Hepatocyte (in vitro differentiated cells): ENCODE results near the gene SKIDA1. TPM values are rescaled to one million over a fixed set of nuclear protein-coding genes. Genes with fewer than 3 reads are reported as not detected.

Source experiments
- DNase-seq: peaks from one replicate; pipeline ENCODE4 v3.0.0-alpha.2; 2016; ENCODE audit warnings: low spot score
- H2AFZ ChIP-seq: fragments of 200-600 bp; sonication (generic); 2 replicates; pipeline ENCODE4 v1.6.0; 2016; ENCODE audit warnings: antibody characterized with exemption, mild to moderate bottlenecking
- H3K27ac ChIP-seq: fragments of 200-600 bp; sonication (generic); 2 replicates; pipeline ENCODE4 v1.5.1; 2016; ENCODE audit warnings: mild to moderate bottlenecking
- H3K27me3 ChIP-seq: fragments of 200-600 bp; sonication (generic); 2 replicates; pipeline ENCODE4 v1.6.1; 2016
- H3K36me3 ChIP-seq: fragments of 200-600 bp; sonication (generic); replicated peaks from 2 replicates; pipeline ENCODE4 v1.5.1; 2016; ENCODE audit warnings: low read depth; ENCODE audit not compliant: insufficient read depth
- H3K4me1 ChIP-seq: fragments of 200-600 bp; sonication (generic); 2 replicates; pipeline ENCODE4 v1.5.1; 2016; ENCODE audit warnings: mild to moderate bottlenecking, moderate library complexity; ENCODE audit not compliant: insufficient read depth
- H3K4me2 ChIP-seq: fragments of 200-600 bp; sonication (generic); 2 replicates; pipeline ENCODE4 v1.6.0; 2016
- H3K4me3 ChIP-seq: fragments of 200-600 bp; sonication (generic); 2 replicates; pipeline ENCODE4 v1.5.1; 2016; ENCODE audit warnings: mild to moderate bottlenecking
- H3K79me2 ChIP-seq: fragments of 200-600 bp; sonication (generic); 2 replicates; pipeline ENCODE4 v1.6.0; 2017; ENCODE audit warnings: mild to moderate bottlenecking
- H3K9me2 ChIP-seq: fragments of 200-600 bp; sonication (generic); replicated peaks from 2 replicates; pipeline ENCODE4 v1.6.0; 2017; ENCODE audit warnings: mild to moderate bottlenecking; ENCODE audit not compliant: insufficient read depth
- H3K9me3 ChIP-seq: fragments of 200-600 bp; sonication (generic); 2 replicates; pipeline ENCODE4 v1.5.1; 2016; ENCODE audit warnings: low read depth, mild to moderate bottlenecking
- H4K20me1 ChIP-seq: fragments of 200-600 bp; sonication (generic); 2 replicates; pipeline ENCODE4 v1.6.0; 2016; ENCODE audit warnings: mild to moderate bottlenecking; ENCODE audit not compliant: insufficient read depth, poor library complexity, severe bottlenecking
- CTCF ChIP-seq: fragments of 200-600 bp; sonication (generic); IDR thresholded peaks from 2 replicates; pipeline ENCODE4 v1.5.1; 2016; ENCODE audit warnings: antibody characterized with exemption, mild to moderate bottlenecking; ENCODE audit not compliant: poor library complexity
- EZH2 ChIP-seq: fragments of 200-600 bp; sonication (generic); IDR thresholded peaks from 2 replicates; pipeline ENCODE4 v1.6.1; 2016; ENCODE audit warnings: antibody characterized with exemption, mild to moderate bottlenecking, borderline replicate concordance
- EZH2phosphoT487 ChIP-seq: fragments of 200-600 bp; sonication (generic); IDR thresholded peaks from one replicate; pipeline ENCODE4 v1.6.1; 2018; ENCODE audit warnings: antibody characterized with exemption, mild to moderate bottlenecking, low read depth, moderate library complexity; ENCODE audit not compliant: unreplicated experiment, severe bottlenecking
- WGBS: methylation state at CpG from one replicate; pipeline ENCODE4 v1.1.6; 2016; ENCODE audit warnings: low lambda C conversion rate; ENCODE audit errors: missing lambda C conversion rate; 5-methylcytosine and 5-hydroxymethylcytosine counted together
- polyA plus RNA-seq: library from polyadenylated mRNA; unstranded; fragments of >200 nt; fragmentation: Nextera tagmentation; extraction: Ambion mirVana; gene quantifications from 2 replicates; pipeline ENCODE4 v1.2.1, GENCODE V29; 2016
- total RNA-seq: library from RNA; depleted of rRNA; stranded (reverse); fragments of >200 nt; gene quantifications from 2 replicates; pipeline ENCODE4 v1.2.3, GENCODE V29; 2014

Gene SKIDA1
- total and polyA plus RNA-seq, 2 experiments from 2014 or later = 0.68 to 2.3 TPM

DNA sequence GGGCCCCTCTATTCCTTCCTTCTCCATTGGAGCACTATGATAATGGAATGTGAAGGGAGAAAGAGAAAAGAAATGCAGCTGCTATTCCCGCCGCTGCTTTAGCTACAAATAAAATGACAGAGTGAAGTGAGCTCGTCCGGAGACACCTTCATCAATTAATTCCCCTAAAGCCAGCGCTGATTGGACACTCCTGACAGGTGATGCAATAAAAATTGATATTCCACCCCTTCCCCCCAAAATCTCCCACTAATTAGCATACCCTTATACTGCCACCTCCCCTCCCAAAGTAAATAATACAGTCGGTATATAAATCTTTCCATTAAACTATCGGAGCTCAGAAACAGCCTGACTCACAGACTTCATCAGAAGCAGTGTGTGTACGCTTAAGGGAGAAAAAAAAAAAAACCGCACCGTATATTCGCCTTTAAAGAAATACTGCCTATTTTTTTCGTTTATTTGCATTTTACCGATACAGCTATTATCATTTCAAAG, 7.3 kb downstream of the SKIDA1 start:
- DNase-seq = no peak
- peaks cover 37% of the 10 kb centered on the region for H3K27me3 ChIP-seq
- no peaks in the 10 kb centered on the region for H3K9me2 ChIP-seq
- peak overlapping the region; percentile 87 for H3K4me2 ChIP-seq
- peak overlapping the region; percentile 37 for H2AFZ ChIP-seq
- TF ChIP-seq EZH2phosphoT487 (no peak), CTCF (no peak), EZH2 (no peak)
- peak overlapping the region; percentile 38 for H3K4me3 ChIP-seq
- H3K79me2 ChIP-seq = peaks cover 64% of the 10 kb centered on the region
- no peaks in the 10 kb centered on the region for H3K36me3 ChIP-seq
- H3K27ac ChIP-seq = peak overlapping the region; percentile 97
- H3K4me1 ChIP-seq = peaks cover 31% of the 10 kb centered on the region
- no peaks in the 10 kb centered on the region for H3K9me3 ChIP-seq
- H4K20me1 ChIP-seq = no peaks in the 10 kb centered on the region
- 7% methylated on average over 13 of the region's 13 CpGs for WGBS

GRCh38 chr10:21517134-21518031, 8.1 kb downstream of the SKIDA1 start:
- Histone ChIP-seq H3K9me2 (no peaks in the 10 kb centered on the region), H3K9me3 (no peaks in the 10 kb centered on the region), H3K27ac (peak overlapping the region; percentile 97), H3K4me2 (peak overlapping the region; percentile 87), H3K27me3 (peaks cover 38% of the 10 kb centered on the region), H3K36me3 (no peaks in the 10 kb centered on the region), H3K79me2 (peaks cover 69% of the 10 kb centered on the region), H3K4me1 (peaks cover 32% of the 10 kb centered on the region), H2AFZ (peak overlapping the region; percentile 37), H3K4me3 (peak overlapping the region; percentile 38), H4K20me1 (no peaks in the 10 kb centered on the region)
- WGBS = 1% methylated on average over 68 of the region's 73 CpGs
- DNase-seq = peak; percentile 52
- TF ChIP-seq EZH2phosphoT487 = peak; percentile 79
- no peak for TF ChIP-seq EZH2

GRCh38 chr10:21516242-21517131, 9.0 kb downstream of the SKIDA1 start:
- peak; percentile 87 for DNase-seq
- Histone ChIP-seq H3K4me3 (peak overlapping the region; percentile 57), H3K36me3 (no peaks in the 10 kb centered on the region), H3K27ac (peak overlapping the region; percentile 81), H2AFZ (peak overlapping the region; percentile 47), H3K4me1 (peaks cover 41% of the 10 kb centered on the region), H3K9me2 (no peaks in the 10 kb centered on the region), H3K79me2 (peaks cover 73% of the 10 kb centered on the region), H4K20me1 (no peaks in the 10 kb centered on the region), H3K27me3 (peaks cover 42% of the 10 kb centered on the region), H3K4me2 (peak overlapping the region; percentile 87), H3K9me3 (no peaks in the 10 kb centered on the region)
- TF ChIP-seq CTCF = no peak
- TF ChIP-seq EZH2phosphoT487 = peak; percentile 46
- TF ChIP-seq EZH2 = peak; percentile 26
- under 1% methylated on average over 59 of the region's 86 CpGs for WGBS
